HG03135 (cell line): ENCODE measurements around the gene ATP6V0C.

ENCODE experiments used
- ATAC-seq: cut with Tn5 transposase; IDR thresholded peaks from one replicate; pipeline ENCODE4 v1.9.1; 2021; ENCODE audit warnings: mild to moderate bottlenecking, moderate library complexity; ENCODE audit not compliant: unreplicated experiment

The ATP6V0C gene

DNA sequence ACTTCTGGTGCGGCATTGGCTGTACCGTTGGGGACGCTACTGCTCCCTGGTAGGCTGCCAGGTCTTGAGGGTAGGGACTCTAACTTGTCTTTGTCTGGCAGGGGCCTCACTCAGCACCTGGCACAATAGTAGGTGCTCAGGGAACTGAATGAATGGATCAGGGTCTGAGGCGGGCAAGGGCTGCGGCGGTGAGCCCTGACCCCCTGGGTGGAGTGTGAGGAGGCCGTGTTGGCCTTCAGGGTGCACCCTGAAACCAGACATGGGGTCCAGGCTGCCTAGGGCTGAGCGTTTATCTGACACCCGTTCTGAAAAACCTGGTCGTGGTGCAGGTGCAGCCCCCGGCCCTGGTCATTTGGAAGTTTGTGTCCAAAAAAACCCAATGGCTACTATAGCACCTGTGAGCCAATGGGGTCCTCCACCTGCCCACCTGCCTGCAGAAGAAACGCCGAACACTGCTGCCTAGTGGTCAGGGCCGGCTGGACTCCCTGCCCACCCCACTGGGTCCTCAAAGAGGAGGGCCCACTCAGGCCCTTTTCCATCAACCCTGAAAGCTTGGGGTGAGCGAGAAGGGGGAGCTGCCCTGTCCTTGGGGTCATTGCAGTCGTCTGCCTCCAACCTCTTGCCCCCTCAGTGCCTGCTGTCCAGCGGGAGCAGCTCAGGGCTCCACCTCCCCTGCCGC, 4.9 kb upstream of the ATP6V0C start:
- ATAC-seq: no peak

DNA sequence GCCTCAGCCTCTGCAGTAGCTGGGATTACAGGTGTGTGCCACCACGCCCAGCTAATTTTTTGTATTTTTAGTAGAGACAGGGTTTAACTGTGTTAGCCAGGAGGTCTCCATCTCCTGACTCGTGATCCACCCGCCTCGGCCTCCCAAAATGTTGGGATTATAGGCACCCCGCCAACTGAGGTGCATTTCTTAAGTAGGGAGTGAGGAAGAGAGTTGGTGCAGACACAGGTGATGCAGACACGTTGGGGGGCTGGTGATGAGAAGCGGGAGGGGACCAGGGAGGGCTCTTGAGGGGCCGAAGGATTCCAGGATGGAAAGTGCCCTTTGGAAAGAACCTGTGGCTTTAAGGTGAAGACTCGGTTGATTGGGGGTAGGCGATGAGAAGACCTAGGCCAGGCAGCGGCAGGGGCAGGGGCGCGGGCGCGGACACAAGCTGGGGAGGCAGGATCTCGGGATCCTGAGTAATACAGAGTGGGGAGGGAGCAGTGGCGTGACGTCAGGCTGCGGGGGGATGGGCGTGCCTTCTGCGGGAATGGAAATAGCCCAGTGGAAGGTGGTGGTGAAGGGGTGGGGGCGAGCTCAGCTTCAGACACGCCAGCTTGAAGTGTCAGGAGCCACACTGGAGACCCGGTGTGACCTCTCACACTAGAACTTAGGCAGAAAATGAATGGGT, 2.5 kb upstream of the ATP6V0C start:
- no peak for ATAC-seq

DNA sequence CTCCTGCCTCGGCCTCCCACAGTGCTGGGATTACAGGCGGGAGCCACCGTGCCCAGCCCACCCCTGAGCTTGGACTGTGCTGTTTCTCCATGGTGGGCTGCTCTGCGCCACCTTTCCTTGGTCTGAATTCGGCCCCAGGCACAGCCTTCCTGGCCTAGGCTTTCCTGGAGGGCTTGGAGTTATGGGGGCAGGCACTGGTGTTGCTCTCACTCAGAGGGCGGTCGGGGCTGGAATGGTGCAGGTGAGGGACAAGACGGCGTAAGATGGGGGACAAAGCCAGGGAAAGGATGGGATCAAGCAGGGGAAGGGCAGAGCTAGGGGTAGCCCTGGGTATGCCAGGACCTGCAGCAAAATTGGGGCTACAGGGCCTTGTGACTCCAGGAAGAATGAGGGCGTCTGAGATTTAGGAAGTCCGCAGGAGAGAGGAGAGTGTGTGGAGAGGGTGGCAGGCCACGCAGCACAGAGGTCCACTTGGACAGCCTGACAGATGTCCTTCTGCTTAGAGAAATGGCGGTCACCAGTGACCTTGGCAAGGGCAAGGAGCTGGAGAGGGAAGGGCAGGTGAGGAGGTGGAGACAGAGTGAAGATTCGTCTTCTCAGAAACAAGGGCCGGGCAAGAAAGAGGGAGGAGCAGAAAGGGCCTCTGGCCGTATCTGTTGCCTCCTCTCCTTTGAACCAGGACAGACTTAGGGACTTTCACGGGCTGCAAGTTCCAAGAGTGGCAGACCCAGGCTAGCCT, 1.6 kb upstream of the ATP6V0C start:
- ATAC-seq: no peak

DNA sequence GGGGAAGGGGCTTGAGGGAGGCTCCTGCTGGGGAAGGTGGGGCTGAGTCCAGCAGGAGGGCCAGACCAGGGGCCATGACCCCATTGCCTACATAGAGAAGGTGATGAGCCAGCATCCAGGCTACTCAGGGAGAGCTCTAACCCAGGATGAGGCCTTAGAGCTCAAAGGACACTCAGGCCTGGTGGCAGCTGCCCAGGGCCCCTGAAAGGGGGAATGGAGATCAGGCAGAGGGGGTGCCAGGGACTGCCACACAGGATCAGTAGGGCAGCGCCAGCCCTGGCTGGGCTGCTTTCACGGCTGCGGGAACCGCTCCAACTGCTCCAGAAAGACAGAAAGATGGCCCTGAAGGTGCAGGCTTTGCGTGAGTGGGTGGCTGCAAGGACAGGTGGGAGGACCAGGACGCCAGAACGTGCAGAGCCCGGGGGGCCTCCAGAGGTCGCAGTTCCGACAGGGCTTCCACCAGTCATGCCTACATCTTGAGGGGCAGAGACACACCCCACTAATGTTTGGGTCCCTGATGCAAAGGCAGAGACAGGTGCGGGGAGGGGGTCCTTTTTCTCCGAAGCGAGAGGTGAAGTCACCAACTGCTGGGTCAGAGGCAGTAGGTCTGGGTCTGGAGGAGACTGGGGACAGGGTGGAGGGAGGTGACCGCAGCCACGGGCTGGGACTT, 882 bp upstream of the ATP6V0C start:
- ATAC-seq: peak; percentile 1

DNA sequence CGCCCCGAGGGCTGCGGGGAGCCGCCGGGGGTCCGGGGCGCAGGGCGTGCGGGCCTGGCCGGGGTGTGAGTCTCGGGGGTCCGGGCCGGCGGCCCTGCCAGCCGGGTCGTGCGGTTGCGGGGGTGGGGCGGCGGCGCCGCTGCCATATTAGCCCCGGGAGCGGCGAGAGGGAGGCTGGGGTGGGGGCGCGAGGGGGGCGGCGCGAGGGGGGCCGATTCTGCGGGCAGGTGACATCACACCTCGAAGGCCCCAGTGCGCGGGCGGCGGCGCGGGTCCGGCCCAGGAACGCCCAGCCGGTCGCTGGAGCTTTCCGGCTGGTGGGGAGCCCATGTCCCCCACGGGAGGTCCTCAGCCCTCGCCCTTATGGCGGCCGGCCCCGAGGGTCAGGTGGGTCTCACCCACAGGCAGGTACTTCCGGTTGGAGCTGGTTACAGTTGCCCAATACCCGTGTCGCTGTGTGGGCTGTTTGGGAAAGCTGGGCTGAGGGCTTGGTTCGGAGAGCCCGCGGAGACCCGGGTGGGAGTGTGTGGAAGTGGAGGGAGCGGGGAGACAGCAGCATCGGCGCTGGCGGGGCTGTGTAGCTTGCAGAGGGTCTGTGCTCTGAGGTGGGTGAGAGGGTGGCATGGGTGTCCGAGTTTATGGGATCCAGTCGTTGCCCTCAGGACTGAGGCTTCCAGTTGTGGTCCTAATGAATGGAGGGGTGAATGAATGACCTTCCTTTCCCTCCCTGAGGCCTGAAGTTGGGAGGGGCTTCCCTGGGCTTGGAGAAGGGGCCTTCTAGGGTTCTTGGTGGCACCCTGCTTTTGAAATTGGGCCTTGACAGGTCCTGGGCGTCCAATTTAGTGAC, 804 bp downstream of the ATP6V0C start:
- ATAC-seq: no peak

DNA sequence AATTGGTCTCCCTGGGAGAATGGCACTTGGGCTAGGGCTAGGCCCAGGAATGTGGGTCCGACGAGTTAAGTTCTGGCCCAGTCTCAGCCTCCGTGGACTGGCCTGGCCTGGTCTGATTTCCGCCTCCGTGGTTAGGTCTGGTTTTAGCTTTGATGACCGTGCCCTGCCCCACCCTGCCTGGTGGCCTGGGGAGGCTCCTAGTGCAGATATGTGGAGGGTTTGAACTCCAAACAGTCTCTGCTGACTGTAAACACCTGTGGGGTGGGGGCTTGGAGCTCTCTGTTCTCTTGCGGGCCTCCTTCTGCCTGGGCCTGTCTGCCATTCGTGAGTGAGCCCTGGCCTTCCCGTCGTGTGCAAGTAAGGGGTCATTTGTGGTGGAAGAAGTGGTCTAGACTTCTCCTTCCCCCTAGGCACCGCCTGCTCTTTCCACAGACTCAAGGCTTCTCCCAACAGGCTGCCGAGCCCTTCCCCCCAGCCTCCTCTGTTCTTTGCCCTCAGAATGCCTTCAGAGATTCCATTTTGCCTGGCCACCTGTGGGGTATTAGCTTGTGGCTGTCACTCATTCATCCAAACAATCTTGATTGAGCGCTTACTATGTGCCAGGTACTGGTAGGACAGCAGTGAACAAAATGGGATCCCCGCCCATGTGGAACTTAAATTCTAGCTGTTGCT, 1.6 kb downstream of the ATP6V0C start:
- no peak for ATAC-seq

DNA sequence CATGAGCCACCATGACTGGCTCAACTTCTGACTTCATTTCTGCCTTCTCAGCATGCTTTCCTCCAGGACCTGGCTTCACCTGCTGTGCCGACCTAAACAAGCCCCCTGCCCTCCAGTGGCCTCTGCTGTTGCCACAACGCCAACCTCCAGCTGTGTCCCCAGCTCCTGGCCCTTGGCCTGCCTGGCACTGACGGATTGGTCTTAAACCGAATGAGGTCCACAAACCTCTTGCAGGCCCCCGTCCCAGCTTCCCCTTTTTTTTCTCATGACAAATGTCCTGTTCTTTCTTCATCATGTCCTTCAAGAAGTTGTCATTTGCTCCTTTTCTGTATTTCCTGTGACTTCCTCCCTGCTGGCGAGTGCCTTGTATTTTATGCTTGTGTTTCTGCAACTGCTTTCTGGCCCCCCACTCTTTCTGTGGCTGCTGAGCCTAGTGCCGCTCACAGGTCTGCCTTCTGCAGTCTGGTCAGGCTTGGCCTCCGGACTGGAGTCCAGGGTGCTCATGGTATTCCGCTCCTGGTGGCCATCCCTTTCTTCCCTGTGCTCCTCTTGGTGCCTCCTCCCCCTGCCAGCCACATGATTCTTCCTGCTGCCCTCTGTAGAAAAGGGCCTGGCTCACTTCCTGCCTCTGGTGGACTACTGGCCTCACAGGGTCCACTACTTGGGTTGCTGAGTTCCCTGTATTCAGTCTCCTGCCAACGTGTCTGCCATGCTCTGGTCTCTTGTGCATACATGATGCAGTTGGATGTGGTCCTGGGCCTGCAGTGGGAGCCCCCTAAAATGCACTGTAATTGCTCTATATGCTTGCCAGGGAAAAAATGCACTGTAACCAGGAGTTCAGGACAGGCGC, 2.9 kb downstream of the ATP6V0C start:
- no peak for ATAC-seq

DNA sequence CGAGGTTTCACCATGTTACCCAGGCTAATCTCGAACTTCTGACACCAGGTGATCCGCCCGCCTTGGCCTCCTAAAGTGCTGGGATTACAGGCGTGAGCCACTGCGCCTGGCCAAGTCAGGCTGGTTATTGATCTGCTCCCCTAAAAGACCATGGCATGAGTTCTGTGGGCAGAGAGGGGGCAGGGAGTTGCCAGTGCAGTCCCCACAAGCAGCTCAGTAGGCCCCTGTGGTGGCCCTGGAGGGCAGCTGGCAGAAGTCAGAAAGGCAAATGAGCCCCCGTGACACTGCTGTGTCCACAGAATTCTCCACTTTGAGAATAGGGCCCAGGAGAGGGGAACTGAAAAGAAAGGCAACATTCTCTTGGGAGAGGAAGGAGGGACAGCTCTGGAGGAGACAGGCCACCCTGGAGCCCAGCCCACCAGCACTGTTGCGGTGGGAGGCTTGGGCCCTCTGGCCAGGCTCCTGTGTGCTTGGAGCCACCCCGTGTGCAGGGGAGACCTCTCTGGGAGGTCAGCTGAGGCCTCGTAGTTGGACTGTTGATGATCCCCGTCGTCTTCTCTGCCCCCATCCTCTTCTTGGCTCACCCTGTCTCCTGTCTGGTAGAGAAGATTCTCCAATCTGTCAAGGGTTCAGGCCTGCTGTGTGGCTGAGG, 4.3 kb downstream of the ATP6V0C start:
- ATAC-seq: no peak

DNA sequence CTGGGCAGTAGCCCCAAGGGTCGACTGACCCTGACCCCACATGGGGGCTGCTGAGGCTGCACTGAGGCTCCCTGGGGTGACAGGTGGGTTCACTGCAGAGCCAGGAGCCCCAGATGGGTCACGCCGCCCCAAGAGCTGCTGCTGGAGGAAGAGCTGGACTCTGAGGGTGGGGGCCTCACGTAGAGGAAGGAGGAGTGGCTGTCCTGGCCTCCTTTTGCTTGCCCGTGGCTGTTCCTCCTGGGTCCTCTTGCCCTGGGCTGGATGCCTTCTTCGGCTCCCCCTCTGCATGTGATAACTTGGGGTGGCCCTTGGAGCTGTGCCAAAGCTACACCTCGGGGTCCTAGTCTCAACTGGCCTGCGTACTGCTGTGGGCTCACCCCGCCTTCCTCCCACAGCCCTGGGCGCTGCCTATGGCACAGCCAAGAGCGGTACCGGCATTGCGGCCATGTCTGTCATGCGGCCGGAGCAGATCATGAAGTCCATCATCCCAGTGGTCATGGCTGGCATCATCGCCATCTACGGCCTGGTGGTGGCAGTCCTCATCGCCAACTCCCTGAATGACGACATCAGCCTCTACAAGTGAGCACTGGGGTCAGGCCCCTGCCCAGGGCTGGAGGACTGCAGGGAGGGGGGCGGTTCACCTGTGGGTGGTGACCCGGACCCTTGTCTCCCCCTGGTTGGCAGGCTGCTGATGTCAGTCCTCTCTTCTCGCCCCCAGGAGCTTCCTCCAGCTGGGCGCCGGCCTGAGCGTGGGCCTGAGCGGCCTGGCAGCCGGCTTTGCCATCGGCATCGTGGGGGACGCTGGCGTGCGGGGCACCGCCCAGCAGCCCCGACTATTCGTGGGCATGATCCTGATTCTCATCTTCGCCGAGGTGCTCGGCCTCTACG, 5.3 kb downstream of the ATP6V0C start:
- ATAC-seq: no peak

DNA sequence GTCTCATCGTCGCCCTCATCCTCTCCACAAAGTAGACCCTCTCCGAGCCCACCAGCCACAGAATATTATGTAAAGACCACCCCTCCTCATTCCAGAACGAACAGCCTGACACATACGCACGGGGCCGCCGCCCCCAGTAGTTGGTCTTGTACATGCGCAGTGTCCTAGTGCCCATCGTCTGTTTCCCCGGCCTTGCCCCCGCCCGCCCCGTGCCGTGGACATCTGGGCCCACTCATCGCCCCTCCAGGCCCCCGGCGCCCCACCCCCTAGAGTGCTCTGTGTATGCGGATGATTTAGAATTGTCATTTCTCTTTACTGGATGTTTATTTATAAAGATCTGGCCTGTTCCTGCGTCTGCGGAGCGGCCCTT, 5.9 kb downstream of the ATP6V0C start:
- ATAC-seq: no peak

DNA sequence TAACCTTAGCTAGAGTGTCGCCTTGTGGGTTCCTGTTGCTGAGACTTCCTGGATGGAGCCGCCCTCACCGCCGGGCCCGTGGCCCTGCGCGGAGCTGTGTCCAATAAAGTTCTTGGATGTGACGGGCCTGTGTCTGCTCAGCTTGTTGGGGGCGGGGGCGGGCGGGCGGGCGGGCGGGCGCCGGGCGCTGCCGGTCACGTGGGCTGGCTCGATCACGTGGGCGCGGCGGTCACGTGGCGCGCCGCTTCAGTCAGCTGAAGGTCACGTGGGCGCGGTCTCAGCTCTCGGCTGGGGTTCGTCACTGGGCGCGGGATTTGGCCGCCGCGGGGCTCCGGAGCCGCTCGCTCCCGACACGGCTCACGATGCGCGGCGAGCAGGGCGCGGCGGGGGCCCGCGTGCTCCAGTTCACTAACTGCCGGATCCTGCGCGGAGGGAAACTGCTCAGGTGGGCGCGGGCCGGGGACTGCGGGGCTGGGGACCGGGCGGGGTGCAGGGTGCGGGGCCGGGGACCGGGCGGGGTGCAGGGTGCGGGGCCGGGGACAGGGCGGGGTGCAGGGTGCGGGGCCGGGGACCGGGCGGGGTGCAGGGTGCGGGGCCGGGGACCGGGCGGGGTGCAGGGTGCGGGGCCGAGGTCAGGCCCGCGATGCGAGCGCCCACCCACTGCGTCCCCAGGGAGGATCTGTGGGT, 6.5 kb downstream of the ATP6V0C start, which contains the start of gene AMDHD2:
Gene AMDHD2, plus strand, starts transcription at position 275 of the 687 bp plus-strand sequence. Its CDS starts 88 bp downstream, at position 363.
- ATAC-seq: peak; percentile 40

DNA sequence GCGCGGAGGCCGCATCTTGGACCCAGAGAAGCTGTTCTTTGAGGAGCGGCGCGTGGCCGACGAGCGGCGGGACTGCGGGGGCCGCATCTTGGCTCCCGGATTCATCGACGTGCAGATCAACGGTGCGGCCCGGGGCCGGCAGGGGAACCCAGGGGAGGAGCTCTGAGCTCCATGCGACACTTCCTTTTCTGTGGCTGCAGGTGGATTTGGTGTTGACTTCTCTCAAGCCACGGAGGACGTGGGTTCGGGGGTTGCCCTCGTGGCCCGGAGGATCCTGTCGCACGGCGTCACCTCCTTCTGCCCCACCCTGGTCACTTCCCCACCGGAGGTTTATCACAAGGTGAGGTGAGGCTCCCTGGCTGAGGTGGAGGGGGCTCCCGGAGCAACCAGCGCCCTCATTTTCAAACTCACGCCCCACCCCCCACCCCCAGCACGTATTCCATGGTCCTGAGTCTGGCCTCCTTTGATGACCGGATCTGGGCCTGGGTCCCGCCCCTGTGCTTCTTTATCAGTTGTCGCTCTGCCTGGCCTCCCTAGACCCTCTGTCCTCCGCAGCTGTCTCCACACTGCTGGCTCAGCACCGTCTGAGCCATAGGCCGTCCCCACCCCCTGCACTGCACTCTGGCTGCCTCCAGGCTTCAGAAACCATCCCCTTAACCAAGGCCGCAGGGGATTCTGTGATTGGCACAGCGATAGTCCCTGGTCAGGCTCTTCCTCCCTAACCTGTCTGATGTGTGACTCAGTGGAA, 7.2 kb downstream of the ATP6V0C start:
- peak; percentile 37 for ATAC-seq

DNA sequence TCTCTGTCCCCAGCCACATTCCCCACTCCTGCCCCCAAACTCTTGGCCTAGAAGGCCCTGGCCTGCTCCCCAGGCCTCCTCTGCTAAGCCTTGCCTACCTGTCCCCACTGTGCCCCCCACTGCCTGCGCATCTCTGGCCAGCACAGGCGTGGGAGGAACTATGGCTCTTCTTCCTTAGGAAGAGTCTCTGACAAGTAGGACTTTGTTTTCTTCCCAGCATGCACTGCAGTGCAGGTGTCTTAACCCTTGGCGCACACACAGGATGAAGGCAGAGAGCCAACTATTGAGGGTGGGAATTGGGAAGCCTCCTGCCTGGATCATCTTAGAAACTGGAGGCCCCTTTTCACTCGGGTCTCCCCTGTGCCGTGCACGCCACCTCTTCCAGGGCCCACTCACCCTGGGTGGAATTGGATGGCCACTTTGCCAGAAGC, 10.1 kb downstream of the ATP6V0C start:
- no peak for ATAC-seq

DNA sequence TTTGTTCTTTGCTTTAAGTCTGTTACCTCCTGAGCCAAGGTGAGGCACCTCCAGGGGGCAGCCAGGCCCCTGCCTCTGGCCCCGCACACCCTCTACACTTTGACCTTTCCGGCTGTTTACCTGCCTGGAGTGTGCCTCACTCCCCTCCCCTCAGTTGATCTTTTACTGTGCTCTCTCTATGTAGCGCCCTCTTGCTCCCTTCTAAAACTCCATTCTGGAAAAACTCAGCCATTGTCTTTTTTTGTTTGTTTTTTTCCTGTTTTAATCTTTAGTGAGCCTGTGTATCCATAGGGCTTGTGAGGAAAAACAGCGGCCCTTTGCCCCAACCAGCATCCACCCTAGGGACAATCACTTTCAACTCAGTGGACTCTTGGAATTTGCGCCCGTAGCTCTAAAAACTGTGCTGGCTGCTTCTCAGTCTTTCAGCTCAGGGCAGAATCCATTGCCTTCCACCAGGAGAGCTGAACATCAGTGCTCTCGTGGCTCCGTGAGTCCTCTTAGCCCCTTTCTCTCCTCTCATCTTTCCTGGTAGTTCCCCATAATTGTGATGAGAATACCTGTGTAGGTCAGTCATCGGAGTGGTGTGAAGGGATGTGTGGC, 10.7 kb downstream of the ATP6V0C start:
- no peak for ATAC-seq

DNA sequence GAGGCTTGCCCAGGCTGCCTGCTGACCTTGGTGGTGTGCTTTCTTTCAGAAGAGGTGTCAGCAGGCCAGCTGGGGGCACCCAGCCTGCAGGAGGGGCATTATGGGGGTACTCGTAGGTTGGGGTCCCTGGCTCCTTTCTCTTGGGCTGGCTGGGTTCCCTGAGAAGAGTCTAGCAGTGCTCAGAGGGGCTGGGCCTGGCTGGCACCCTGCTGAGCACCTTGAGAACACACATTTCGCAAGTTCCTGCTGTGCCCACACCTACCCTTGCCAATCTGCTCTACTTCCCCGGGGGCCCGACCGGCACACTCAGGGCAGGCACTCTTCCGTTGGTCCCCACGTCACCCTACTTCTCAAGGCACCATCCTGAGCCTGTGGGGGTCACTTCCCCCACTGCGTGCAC, 12.4 kb downstream of the ATP6V0C start:
- no peak for ATAC-seq
